Measurements from ENCODE around the gene RNF25.

- TF ChIP-seq CTCF (IDR thresholded peaks at IDR 0.05): no peak
- TF ChIP-seq POLR2A (IDR thresholded peaks at IDR 0.05): no peak
Measured at GRCh38 chr2:218671097-218671653, 627 bp downstream of the RNF25 start.
